NCI-H82 treated with DMSO at 0.1 percent for 48 hours (cell line): Measurements from ENCODE around the gene SRP14.
"Not testable (repeated sequence)": the region's sequence is repeated elsewhere in the genome, so short reads cannot be mapped to it uniquely, and the experiment has no call there.

Experiments used
- DNase-seq: peaks from one replicate; lab custom pipeline; 2025; ENCODE audit not compliant: unreplicated experiment; lab: John Stamatoyannopoulos, UW

The SRP14 gene

GRCh38 chr15:40031300-40031699 lies 7.7 kb downstream of the SRP14 start:
- DNase-seq = no peak

DNA sequence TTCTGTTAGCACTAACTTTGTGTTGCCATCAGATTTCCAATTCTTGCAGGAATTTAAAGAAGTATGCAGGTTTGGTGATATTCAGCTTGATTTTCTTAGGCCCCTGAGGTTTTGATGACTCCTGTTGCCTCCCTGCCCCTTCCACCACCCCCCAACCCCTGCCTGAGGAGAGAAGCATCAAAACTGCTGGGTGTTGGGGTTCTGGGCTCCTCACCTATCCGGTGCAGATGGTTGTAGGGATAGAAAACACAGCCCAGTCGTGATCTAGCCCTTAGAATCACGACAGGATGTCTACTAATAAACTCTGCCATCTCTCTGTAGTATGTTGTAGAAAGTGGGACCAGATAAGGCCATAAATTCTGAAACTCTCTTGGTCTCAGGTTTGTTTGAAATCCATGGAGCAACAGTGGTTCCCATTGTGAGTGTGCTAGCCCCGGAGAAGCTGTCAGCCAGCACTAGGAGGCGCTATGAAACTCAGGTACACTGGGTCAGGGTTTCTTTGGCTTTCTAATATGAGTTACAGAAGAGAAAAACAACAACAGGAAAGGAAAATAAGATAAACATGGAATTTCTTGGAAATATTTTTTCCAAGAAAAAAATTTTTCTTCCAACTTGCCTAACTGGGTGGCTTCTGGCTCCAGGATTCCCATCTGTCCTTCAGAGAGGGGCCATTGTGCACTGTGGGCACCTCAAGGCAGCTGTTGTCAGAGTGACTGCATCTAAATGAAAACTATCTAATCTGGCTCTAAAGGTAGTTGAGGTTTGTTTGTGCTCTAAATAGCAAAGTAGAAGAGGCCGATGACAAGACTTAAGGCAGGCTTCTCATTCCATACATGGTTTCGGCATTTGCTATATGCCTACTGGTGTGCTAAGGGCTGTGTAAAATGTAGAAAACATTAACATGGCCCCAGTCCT lies 8.7 kb downstream of the SRP14 start:
- no peak for DNase-seq

GRCh38 chr15:40028853-40029252 lies 10.1 kb downstream of the SRP14 start:
- no peak for DNase-seq

DNA sequence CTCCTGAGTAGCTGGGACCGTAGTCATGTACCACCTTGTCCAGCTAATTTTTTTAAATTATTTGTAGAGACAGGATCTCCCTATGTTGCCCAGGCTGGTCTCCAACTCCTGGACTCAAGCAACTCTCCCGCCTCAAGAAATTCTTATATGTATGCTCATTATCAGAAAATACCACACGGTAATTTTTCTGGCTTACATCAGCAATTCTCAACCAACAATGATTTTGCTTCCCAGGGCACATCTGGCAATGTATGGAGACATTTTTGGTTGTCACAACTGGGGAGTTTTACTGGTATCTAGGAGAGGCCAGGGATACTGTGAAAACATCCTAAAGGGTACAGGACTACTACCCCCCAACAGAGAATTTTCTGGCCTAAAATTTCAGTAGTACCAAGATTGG lies 10.8 kb downstream of the SRP14 start:
- DNase-seq = no peak

- DNase-seq = no peak
These were observed 22.6 kb downstream of the SRP14 start for GRCh38 chr15:40016224-40016865.

DNA sequence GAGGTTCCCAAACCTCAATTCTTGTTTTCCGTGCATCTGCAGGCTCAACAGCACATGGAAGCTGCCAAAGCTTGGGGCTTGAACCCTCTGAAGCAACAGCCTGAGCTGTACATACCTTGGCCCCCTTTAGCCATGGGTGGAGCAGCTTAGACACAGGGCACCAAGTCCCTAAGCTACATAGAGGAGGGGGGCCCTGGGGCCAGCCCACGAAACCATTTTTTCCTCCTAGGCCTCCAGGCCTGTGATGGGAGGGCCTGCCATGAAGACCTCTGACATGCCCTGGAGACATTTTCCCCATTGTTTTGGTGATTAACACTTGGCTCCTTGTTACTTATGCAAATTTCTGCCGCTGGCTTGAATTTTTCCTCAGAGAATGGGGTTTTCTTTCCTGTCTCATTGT lies 24.6 kb downstream of the SRP14 start:
- DNase-seq = no peak

DNA sequence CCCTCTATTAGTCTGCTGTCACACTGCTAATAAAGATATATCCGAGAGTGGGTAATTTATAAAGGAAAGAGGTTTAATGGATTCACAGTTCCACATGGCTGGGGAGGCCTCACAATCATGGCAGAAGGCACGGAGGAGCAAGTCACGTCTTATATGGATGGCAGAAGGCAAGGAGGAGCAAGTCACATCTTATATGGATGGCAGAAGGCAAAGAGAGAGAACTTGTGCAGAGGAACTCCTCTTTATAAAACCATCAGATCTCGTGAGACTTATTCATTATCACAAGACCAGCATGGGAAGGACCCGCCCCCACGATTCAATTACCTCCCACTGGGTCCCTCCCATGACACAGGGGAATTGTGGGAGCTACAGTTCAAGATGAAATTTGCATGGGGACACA lies 25.6 kb downstream of the SRP14 start:
- not testable (repeated sequence) for DNase-seq

GRCh38 chr15:40011303-40011702 lies 27.7 kb downstream of the SRP14 start:
- DNase-seq = no peak

- DNase-seq = no peak
These were observed 28.3 kb downstream of the SRP14 start for GRCh38 chr15:40010686-40011085.

- DNase-seq = no peak
These were observed 30.8 kb downstream of the SRP14 start for GRCh38 chr15:40008061-40008765.

GRCh38 chr15:40006646-40007045 lies 32.3 kb downstream of the SRP14 start:
- DNase-seq = no peak

- DNase-seq = no peak
These were observed 33.0 kb downstream of the SRP14 start for GRCh38 chr15:40006003-40006402.

- no peak for DNase-seq
These were observed 35.7 kb downstream of the SRP14 start for GRCh38 chr15:40003116-40003916.

GRCh38 chr15:40002295-40002694 lies 36.7 kb downstream of the SRP14 start:
- DNase-seq = no peak

GRCh38 chr15:39999538-40000200 lies 39.3 kb downstream of the SRP14 start:
- no peak for DNase-seq

DNA sequence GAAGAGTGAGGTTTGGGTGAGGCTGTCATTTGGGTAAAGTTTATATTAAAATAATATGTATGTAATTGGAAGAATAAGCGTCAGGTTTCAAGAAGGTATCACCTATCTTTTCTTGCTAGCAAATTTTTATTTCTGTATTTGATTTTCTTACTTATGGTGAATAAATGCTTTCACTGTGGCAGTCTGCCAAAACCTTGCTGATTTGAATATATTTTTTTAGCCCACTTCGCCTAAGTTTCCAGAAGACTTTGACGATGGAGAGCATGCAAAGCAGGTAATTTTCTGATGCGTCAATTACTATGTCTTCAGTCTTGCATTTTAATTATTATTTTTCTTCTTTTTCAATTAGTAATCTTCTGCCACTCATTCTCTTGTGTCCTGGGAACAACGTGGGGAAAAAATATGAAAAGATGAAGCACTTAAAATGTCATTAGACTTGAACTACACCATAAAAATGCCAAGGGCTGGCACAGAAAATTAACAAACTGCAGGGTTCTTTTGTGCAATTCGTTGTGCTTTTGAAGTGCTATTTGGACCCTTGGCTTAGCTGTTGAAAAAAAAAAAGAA lies 40.4 kb downstream of the SRP14 start:
- DNase-seq = no peak

GRCh38 chr15:39997639-39998038 lies 41.3 kb downstream of the SRP14 start:
- DNase-seq = no peak

GRCh38 chr15:39997031-39997430 lies 42.0 kb downstream of the SRP14 start:
- DNase-seq = no peak

DNA sequence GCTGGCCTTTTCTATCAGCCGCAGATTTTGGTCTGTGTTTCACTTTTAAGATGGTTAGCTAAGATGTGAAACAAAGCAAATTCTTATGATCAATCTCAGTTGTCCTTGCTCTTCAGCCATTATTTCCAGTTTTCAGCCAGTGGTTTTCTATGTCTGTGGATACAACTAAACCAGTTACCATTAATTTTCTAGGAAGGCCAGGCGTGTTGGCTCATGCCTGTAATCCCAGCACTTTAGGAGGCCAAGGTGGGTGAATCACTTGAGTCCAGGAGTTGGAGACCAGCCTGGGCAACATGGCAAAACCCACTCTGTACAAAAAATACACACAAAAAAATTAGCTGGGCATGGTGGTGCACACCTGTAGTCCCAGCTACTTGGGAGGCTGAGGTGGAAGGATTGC lies 42.8 kb downstream of the SRP14 start:
- not testable (repeated sequence) for DNase-seq

DNA sequence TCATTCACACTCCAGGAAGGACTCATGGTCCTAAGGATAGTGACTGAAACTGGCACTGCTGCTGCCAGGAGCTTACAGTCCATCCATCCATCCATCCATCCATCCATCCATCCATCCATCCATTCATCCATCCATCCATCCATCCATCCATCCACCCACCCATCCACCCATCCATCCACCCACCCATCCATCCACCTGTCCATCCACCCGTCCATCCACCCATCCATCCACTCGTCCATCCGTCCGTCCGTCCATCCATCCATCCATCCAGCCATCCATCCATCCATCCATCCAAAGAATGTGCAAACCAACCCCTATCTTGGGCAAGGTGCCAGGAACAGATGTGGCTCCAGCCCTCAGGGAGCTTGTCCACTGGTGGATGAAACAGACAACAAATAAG lies 46.0 kb downstream of the SRP14 start:
- DNase-seq = not testable (repeated sequence)
